Glomerular endothelial cell (primary cell): Measurements from ENCODE around the gene CYB5R3. TPM values are rescaled to one million over a fixed set of nuclear protein-coding genes. Genes with fewer than 3 reads are reported as not detected.
"Not testable (repeated sequence)": the region's sequence is repeated elsewhere in the genome, so short reads cannot be mapped to it uniquely, and the experiment has no call there.

Experiments
- DNase-seq: peaks from one replicate; pipeline ENCODE4 v3.0.0-alpha.2; 2011; ENCODE audit warnings: low read depth, low spot score; ENCODE audit errors: extremely low read depth
- total RNA-seq: library from RNA; depleted of rRNA; stranded (reverse); fragments of >200 nt; gene quantifications from 2 replicates; pipeline ENCODE4 v1.2.3, GENCODE V29; 2015

Gene CYB5R3
- total RNA-seq, 1 donor from 2014 or later = 274 TPM

GRCh38 chr22:42608136-42608822 is 40.9 kb downstream of the CYB5R3 start:
- no peak for DNase-seq

- DNase-seq = not testable (repeated sequence)
These were observed 41.6 kb downstream of the CYB5R3 start for GRCh38 chr22:42607641-42608040.

DNA sequence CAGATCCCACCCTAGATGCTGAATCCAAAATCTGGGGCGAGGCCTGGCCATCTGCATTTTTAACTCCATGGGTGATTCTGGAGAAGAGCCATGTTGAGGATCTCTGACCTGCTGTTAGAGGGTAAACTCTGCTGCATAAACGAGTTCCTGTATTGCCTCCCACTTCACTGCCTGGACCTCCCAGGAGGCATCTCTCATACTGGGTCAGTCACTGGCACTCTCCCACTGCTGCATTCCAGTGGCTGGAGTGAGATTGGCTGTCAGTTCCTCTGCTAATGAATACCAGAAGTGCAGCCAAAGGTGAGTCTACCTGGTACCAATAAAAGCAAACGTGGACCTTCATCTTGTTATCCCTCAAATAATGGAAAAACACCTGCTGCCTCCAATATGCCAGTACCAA is 44.8 kb downstream of the CYB5R3 start:
- DNase-seq = no peak

GRCh38 chr22:42603427-42603826 is 45.8 kb downstream of the CYB5R3 start:
- no peak for DNase-seq

- DNase-seq = no peak
These were observed 46.7 kb downstream of the CYB5R3 start for GRCh38 chr22:42602470-42602869.

DNA sequence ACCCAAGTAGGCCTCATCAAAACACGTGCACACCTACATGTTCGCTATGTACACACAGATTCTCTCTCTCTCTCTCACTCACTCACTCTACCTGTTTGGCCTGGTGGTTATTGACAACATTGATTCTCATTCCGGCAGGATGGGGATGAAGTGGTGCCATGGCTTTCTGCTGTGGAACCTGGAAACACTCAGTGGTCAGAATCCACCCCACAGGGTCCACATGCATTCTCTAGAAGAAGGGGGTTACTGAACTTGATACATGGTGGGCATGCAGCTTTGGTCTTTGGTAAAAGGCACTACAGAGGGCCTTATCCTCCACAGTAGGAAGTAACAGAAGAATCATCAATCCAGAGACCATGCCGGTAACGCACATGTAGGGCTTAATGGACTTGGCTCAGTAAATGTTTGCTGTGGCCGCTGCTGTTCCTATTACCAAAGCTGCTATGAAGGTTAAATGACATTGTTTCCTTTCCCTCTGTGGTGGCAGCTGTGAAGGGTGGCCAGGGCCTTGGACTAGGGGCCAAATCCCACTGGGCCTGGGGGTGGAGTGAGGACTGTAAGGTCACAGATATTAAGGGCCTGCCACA is 47.2 kb downstream of the CYB5R3 start:
- DNase-seq = no peak

- no peak for DNase-seq
These were observed 52.2 kb downstream of the CYB5R3 start for GRCh38 chr22:42596863-42597530.

DNA sequence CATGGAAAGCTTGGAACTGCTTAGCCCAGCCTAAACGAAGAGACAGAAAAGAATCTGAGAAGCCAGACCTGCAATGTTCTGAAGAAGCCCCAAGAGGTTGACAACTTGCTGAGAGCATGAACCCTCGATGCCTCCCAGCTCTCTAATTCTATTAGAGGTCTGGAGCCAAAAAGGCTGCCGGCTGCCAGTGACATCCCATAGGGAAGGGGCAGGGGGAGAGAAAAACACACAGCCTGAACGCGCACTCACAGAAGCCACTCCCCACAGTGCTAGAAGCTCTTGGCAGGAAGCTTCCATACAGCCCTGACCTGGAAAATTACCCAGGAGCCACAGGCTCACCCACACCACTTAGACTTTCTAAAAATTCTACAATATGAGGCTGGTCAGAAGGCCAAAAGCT is 52.9 kb downstream of the CYB5R3 start:
- no peak for DNase-seq

DNA sequence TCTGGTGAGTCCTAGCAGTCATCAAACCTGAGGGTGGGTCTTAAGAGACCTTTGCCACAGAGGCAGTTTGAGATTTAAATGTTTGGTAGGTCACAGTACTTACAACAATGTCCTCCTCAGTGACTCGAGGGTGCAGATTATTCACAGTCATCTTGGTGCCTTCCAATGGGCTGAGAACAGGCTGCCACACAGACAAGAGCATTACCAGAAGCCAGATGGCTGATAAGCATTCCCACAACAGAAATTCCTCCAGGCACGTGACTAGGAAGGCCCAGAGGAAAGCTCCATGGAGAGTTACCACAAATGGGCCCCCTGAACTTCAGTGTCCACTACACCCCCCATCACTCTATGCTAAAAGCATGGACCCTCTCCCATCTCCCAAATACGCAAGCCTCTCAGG is 53.8 kb downstream of the CYB5R3 start:
- DNase-seq = no peak

DNA sequence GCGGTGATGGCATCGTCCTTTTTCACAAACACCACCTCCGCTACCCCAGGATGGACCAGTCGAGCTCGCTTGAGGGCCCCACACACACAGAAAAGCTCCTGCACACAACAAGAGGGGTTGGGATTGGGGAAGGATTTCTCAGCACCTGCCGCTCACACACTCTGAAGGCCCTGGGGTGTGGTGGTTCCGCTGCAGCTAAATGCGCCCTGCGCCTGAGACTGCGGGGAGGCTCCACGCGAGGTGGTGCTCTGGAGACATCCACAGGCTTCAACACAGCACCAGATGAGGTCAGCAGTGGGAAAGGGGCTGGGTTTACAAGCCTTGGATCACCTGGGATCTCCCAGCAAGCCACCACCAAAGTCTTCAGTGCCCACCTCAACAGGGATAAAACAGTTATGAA is 57.2 kb downstream of the CYB5R3 start:
- no peak for DNase-seq

- DNase-seq = no peak
These were observed 61.5 kb downstream of the CYB5R3 start for GRCh38 chr22:42587588-42588175.

- no peak for DNase-seq
These were observed 62.8 kb downstream of the CYB5R3 start for GRCh38 chr22:42586381-42586780.

GRCh38 chr22:42585096-42585495 is 64.1 kb downstream of the CYB5R3 start:
- DNase-seq = no peak

GRCh38 chr22:42584364-42584940 is 64.7 kb downstream of the CYB5R3 start:
- no peak for DNase-seq

- no peak for DNase-seq
These were observed 66.2 kb downstream of the CYB5R3 start for GRCh38 chr22:42582987-42583386.

DNA sequence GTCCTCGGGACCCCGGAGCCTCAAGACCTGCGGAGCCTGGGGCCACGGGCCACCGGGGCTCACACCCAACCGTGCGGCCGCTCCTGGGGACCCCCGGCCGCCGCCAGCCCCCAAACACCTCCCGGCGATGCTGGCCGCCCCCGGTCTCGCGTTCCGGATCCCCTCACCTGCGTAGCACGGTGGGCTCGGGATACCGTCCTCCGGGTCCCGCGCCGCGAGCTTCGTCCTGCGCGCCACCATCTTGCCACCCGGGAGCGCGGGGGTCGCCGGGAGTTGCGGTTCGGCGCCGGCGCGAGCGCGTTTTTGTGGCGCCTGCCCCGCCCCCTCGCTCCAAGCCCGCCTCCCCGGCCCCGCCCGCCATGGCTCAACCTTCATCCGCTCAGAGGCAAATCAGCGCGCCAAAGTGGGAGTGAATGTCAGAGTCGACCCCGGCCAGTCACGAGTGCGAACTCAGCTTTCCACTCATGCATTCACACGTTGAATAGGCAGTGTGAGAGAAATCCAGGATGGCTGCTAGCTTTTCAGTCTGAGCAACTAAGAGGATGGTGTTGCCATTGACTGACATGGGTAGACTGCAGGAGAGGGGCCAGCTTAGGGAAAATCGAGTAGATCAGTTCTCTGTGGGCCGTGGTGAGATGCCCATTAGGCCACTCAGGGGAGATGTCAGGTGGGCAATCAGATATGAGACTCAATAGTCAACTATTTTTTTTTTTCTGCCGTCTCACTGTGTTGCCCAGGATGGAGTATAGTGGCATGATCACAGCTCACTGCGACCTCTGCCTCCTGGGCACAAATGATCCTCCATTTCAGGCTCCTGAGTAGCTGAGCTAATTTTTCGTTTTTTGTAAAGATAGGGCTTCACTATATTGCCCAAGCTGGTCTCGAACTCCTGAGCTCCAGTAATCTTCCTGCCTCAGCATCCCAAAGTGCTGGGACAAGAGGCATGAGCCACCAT is 67.2 kb downstream of the CYB5R3 start:
- peak; percentile 3 for DNase-seq

DNA sequence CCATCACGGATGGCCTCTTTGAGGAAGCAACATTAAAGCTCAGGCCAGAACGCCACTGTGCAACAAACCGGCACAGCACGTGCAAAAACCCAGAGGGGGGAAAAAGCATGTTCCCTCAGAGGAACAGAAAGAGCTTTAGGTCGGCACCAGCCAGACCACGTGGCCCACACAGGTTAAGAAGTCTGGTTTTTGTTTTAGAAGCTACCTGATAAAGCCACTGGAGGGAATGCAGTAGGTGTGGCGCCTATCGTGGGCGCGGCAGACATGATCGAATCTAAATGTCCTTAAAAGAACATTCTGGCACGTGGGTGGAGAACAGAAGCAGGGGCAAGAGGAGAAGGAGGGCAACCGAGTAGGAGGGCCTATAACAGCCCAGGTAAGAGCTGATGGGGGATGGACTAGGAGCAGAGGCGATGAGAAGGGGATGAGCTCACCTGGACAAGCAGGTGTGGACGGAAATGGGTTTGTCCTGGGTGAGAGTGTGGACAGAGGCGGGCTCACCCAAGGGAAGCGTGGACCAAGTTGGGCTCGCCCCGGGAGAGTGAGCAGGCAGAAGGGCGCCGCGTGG is 67.9 kb downstream of the CYB5R3 start:
- DNase-seq = not testable (repeated sequence)

- DNase-seq = not testable (repeated sequence)
These were observed 69.2 kb downstream of the CYB5R3 start for GRCh38 chr22:42580040-42580439.

DNA sequence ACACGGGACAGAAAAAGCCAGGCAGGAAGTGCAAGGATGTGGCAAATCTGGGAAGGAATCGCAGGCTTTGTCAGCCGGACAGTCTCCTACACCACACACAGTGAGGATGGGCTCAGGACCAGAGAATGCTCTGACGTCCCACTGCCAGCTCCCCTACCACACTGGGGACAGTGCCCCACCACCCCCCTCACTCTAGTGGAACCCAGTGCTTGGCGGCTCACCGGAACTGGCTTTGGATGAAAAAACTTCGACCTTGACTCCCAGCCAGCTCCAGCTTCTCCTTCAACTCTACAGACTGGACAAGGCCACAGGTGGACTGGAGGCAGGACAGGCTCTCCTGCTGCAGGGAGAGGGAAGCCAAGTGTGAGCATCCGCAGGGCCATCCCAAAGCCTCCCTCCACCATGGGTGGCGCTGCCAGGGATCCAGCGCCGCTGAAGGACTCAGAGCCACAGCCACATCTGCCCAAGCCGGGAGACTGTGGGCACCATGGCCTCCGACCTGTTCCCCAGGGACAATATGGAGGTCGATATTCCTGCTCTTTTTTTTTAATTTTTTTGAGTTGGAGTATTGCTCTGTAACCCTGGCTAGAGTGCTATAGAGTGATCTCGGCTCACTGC is 71.5 kb downstream of the CYB5R3 start:
- DNase-seq = no peak
